Loucy (cell line): Measurements from ENCODE around the gene CFAP92.

ENCODE experiments used
- H2AFZ ChIP-seq: fragments of 200-600 bp; sonication (generic); 2 replicates; pipeline ENCODE4 v1.6.0; 2016; ENCODE audit warnings: antibody characterized with exemption, mild to moderate bottlenecking, low read length, moderate library complexity
- H3F3A ChIP-seq: fragments of 200-600 bp; 2 replicates; pipeline ENCODE4 v1.6.0; 2016; ENCODE audit warnings: antibody characterized with exemption, low read depth, mild to moderate bottlenecking
- H3K27me3 ChIP-seq: fragments of 200-600 bp; sonication (generic); 2 replicates; pipeline ENCODE4 v1.6.1; 2014; ENCODE audit warnings: low read length, mild to moderate bottlenecking; ENCODE audit not compliant: insufficient read depth, poor library complexity, severe bottlenecking
- H3K36me3 ChIP-seq: fragments of 200-600 bp; sonication (generic); 2 replicates; pipeline ENCODE4 v1.6.1; 2016; ENCODE audit warnings: low read length; ENCODE audit not compliant: insufficient read depth
- H3K4me1 ChIP-seq: fragments of 200-600 bp; sonication (generic); 2 replicates; pipeline ENCODE4 v1.5.1; 2014; ENCODE audit warnings: low read length, mild to moderate bottlenecking; ENCODE audit not compliant: insufficient read depth, poor library complexity, severe bottlenecking
- H3K4me2 ChIP-seq: fragments of 200-600 bp; sonication (generic); 2 replicates; pipeline ENCODE4 v1.6.0; 2014; ENCODE audit warnings: antibody characterized with exemption, low read length, low read depth, mild to moderate bottlenecking; ENCODE audit not compliant: poor library complexity, severe bottlenecking
- H3K4me3 ChIP-seq: fragments of 200-600 bp; sonication (generic); 2 replicates; pipeline ENCODE4 v1.5.1; 2014; ENCODE audit warnings: low read length, mild to moderate bottlenecking, mixed read lengths; ENCODE audit not compliant: poor library complexity, severe bottlenecking
- H3K79me2 ChIP-seq: fragments of 200-600 bp; sonication (generic); 2 replicates; pipeline ENCODE4 v1.6.1; 2014; ENCODE audit warnings: low read length; ENCODE audit not compliant: insufficient read depth
- H3K9ac ChIP-seq: fragments of 200-600 bp; sonication (generic); 2 replicates; pipeline ENCODE4 v1.6.0; 2014; ENCODE audit warnings: mild to moderate bottlenecking, low read depth, low read length, moderate library complexity; ENCODE audit not compliant: poor library complexity, severe bottlenecking
- H3K9me2 ChIP-seq: fragments of 200-600 bp; sonication (generic); replicated peaks from 2 replicates; pipeline ENCODE4 v1.6.1; 2016; ENCODE audit warnings: low read depth, low read length, mixed read lengths
- H3K9me3 ChIP-seq: fragments of 200-600 bp; sonication (generic); 2 replicates; pipeline ENCODE4 v1.6.1; 2014; ENCODE audit warnings: mild to moderate bottlenecking, antibody characterized with exemption, low read length, low read depth; ENCODE audit not compliant: insufficient read depth
- H4K20me1 ChIP-seq: fragments of 200-600 bp; sonication (generic); 2 replicates; pipeline ENCODE4 v1.6.0; 2014; ENCODE audit warnings: antibody characterized with exemption, low read length, mild to moderate bottlenecking; ENCODE audit not compliant: insufficient read depth, poor library complexity, severe bottlenecking
- EZH2phosphoT487 ChIP-seq: fragments of 200-600 bp; IDR thresholded peaks from 2 replicates; pipeline ENCODE4 v1.6.1; 2018; ENCODE audit warnings: antibody characterized with exemption, mild to moderate bottlenecking, moderate library complexity, borderline replicate concordance
- TF ChIP-seq, protein P1 (sequence below): fragments of 200-600 bp; sonication (generic); conservative IDR thresholded peaks from 2 replicates; pipeline ENCODE4 v1.5.1; 2014; ENCODE audit warnings: mild to moderate bottlenecking, antibody characterized with exemption, low read length

CFAP92 gene

DNA sequence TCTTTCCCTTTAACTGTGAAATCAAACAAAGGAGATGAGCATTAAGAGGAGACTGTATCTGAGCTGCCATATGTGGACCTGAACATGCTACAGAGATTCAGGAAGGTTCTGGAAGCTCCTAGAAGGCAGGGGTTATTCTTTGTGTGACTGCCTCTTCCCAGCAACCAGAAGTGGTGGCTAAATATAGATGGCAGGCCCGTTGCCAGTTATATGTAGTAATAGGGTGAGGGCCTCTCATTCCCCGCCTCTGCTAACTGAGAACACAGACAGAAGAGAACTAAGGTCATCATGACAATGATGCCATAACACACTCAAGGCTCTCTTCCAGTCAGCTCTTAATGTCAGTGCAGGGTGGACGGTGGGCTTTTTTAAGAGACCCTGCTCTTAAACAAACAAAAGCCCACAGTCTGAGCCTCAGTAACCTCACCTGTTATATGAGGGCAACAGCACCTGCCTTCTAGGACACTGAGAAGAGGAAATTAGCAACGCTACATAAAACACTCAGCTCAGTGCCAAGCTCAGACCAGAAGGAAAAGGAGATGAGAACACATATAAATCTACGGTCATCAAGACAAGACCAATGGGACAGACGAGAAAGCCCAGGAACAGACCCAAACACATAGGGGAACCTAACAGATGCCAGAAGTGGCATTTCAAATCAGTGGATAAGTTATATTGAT is 22.3 kb downstream of the CFAP92 start:
- Histone ChIP-seq H3K9me3 (no peaks in the 10 kb centered on the region), H3K27me3 (no peaks in the 10 kb centered on the region), H4K20me1 (no peaks in the 10 kb centered on the region), H3K79me2 (no peaks in the 10 kb centered on the region), H2AFZ (peak overlapping the region; percentile 53; the same call in 1 of the 2 replicates), H3F3A (no peaks in the 10 kb centered on the region; the same call in 1 of the 2 replicates), H3K4me3 (no peak overlapping the region), H3K4me1 (peaks cover 24% of the 10 kb centered on the region), H3K9me2 (no peaks in the 10 kb centered on the region), H3K4me2 (no peak overlapping the region), H3K9ac (no peak overlapping the region), H3K36me3 (no peaks in the 10 kb centered on the region)
- TF ChIP-seq, protein P1, sequence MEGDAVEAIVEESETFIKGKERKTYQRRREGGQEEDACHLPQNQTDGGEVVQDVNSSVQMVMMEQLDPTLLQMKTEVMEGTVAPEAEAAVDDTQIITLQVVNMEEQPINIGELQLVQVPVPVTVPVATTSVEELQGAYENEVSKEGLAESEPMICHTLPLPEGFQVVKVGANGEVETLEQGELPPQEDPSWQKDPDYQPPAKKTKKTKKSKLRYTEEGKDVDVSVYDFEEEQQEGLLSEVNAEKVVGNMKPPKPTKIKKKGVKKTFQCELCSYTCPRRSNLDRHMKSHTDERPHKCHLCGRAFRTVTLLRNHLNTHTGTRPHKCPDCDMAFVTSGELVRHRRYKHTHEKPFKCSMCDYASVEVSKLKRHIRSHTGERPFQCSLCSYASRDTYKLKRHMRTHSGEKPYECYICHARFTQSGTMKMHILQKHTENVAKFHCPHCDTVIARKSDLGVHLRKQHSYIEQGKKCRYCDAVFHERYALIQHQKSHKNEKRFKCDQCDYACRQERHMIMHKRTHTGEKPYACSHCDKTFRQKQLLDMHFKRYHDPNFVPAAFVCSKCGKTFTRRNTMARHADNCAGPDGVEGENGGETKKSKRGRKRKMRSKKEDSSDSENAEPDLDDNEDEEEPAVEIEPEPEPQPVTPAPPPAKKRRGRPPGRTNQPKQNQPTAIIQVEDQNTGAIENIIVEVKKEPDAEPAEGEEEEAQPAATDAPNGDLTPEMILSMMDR, result no peak
- no peak for TF ChIP-seq EZH2phosphoT487

DNA sequence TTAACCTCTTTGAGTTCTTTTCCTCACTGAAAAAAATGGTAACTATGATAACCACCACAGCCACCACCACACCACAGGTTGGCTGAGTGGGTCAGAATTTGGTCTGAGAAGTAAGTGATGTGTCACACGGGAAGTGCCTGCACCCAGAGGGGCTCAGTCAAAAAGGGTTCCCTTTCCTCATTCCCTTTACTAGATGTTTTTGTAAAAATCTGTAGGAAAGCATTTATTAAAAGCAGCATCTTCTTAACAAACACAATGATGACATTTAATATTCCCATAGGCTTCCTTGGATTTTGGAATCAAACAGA is 23.2 kb downstream of the CFAP92 start:
- Histone ChIP-seq H3K9ac (no peak overlapping the region), H2AFZ (no peak overlapping the region), H3F3A (no peaks in the 10 kb centered on the region; the same call in 1 of the 2 replicates), H3K9me3 (no peaks in the 10 kb centered on the region), H3K4me1 (peaks cover 24% of the 10 kb centered on the region), H3K79me2 (no peaks in the 10 kb centered on the region), H3K27me3 (no peaks in the 10 kb centered on the region), H3K36me3 (no peaks in the 10 kb centered on the region), H3K4me3 (no peak overlapping the region), H4K20me1 (no peaks in the 10 kb centered on the region), H3K9me2 (no peaks in the 10 kb centered on the region), H3K4me2 (no peak overlapping the region)
- TF ChIP-seq, protein P1, result no peak
- TF ChIP-seq EZH2phosphoT487, result no peak

DNA sequence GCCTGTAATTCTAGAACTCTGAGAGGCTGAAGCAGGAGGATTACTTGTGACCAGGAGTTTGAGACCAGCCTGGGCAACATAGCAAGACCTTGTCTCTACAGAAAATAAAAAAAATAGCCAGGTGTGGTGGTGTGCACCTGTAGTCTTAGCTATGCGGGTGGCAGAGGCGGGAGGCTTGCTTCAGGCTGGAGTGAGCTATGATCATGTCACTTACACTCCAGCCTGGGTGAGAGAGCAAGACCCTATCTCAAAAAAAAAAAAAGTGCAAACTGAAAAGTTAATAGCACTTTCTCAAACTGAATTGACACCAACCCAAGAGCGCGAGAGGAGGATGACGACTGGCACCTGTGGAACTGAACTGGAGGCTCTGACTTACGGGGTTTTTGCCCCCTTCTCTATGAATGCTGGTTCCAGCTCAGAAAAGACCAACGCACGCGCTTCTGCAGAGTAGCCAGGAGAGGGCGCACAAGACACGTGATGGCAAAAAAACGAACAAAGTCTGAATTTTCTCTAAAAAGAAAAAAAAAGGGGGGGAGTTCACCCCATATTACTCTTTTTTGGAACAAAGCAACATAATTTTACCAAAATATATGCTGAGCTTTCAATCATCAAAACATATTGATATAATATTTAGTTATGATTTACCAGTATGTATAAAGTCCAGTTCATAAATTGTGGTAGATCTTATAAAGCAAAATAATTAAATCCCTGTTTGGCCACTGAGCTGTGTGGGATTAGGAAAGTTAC is 23.7 kb downstream of the CFAP92 start:
- no peaks in the 10 kb centered on the region for H3K79me2 ChIP-seq
- H4K20me1 ChIP-seq, result no peaks in the 10 kb centered on the region
- H3K4me2 ChIP-seq, result no peak overlapping the region
- H3K36me3 ChIP-seq, result no peaks in the 10 kb centered on the region
- H3K4me1 ChIP-seq, result peaks cover 24% of the 10 kb centered on the region
- no peaks in the 10 kb centered on the region for H3K9me3 ChIP-seq
- H3K27me3 ChIP-seq, result no peaks in the 10 kb centered on the region
- no peak overlapping the region for H2AFZ ChIP-seq
- no peaks in the 10 kb centered on the region for H3K9me2 ChIP-seq
- H3F3A ChIP-seq, result no peaks in the 10 kb centered on the region
- H3K4me3 ChIP-seq, result no peak overlapping the region
- peak overlapping the region; percentile 7 for H3K9ac ChIP-seq
- TF ChIP-seq EZH2phosphoT487, result no peak
- TF ChIP-seq, protein P1, result peak; percentile 100
